ENCODE data around the gene GALNT1.

GRCh38 chr18:35533916-35534405 is 47.6 kb upstream of the GALNT1 start:
- TF ChIP-seq RFX5 (IDR thresholded peaks at IDR 0.05; ENCODE audit: low read depth, low read length) (no peak), MAX (CRISPR knock-in tag; IDR thresholded peaks at IDR 0.05) (no peak), MCM5 (IDR thresholded peaks at IDR 0.05; ENCODE audit: low read depth) (no peak), CEBPG (CRISPR knock-in tag; IDR thresholded peaks at IDR 0.05) (no peak), CEBPG (tag; conservative IDR thresholded peaks at IDR 0.05 in 1 of 2, IDR thresholded peaks at IDR 0.05 in 1 of 2) (peak in 1 of 2 experiments; percentile 59; a peak in 1 of 4 replicates), MYBL2 (IDR thresholded peaks at IDR 0.05; ENCODE audit: low read depth) (no peak), MYBL2 (CRISPR knock-in tag; IDR thresholded peaks at IDR 0.05; ENCODE audit: borderline replicate concordance) (no peak), SP1 (CRISPR knock-in tag; IDR thresholded peaks at IDR 0.05) (no peak), CEBPZ (IDR thresholded peaks at IDR 0.05; ENCODE audit: borderline replicate concordance, low read depth, low read length) (no peak), RBM15 (IDR thresholded peaks at IDR 0.05; ENCODE audit: insufficient read depth, low read length) (no peak), SIN3A (IDR thresholded peaks at IDR 0.05; ENCODE audit: borderline replicate concordance in 2 of 2, control insufficient read depth in 1 of 2, low read depth in 2 of 2, low read length in 2 of 2) (no peak), HDAC2 (IDR thresholded peaks at IDR 0.05) (no peak), POLR2G (IDR thresholded peaks at IDR 0.05; ENCODE audit: low read depth, low read length) (no peak), PTRF (tag; IDR thresholded peaks at IDR 0.05) (no peak), CTCF (IDR thresholded peaks at IDR 0.05 in 2 of 3, conservative IDR thresholded peaks at IDR 0.05 in 1 of 3; ENCODE audit: insufficient read depth in 2 of 3, low read depth in 1 of 3, low read length in 3 of 3) (no peak)

All from K562 (cell line).